ENCODE results near the gene KTI12. TPM values are rescaled to one million over a fixed set of nuclear protein-coding genes. Genes with fewer than 3 reads are reported as not detected.
A peak's percentile ranks its signal among the peaks of the same experiment; 100 is the strongest.
"Not testable (repeated sequence)": the region's sequence is repeated elsewhere in the genome, so short reads cannot be mapped to it uniquely, and the experiment has no call there.

KTI12 gene
- total RNA-seq, 1 donor from 2014 or later, result 5.7 TPM

DNA sequence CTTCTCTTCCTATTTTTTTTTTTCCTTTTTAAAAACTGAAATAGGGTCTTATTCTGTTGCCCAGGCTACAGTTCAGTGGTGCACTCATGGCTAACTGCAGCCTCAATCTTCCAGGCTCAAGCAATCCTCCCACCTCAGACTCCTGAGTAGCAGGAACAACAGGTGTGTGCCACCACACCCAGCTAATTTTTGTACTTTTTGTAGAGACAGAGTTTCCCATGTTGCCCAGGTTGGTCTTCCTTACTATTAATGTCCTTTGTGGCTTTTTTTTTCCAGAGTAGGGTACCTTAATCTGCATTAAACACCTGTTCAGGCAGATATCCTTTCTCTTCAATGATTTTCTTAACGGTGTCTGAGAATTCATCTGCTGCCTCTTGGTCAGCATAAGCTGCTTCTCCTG, 4.3 kb upstream of the KTI12 start:
- DNase-seq, result no peak

DNA sequence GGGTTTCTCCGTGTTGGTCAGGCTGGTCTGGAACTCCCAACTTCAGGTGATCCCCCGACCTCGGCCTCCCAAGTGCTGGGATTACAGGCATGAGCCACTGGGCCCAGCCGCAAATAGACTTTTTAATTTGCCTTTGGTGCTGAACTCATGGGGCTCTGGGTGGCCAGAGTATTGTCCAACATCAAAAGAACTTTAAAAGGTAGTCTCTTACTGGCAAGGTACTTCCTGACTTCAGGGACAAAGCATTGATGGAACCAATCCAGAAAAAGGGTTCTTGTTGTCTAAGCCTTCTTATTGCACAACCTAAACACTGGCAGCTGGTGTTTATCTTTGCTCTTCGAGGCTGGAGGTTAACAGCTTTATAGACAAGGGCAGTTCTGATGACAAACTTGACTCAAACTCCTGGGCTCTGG, 3.8 kb upstream of the KTI12 start:
- DNase-seq, result no peak

DNA sequence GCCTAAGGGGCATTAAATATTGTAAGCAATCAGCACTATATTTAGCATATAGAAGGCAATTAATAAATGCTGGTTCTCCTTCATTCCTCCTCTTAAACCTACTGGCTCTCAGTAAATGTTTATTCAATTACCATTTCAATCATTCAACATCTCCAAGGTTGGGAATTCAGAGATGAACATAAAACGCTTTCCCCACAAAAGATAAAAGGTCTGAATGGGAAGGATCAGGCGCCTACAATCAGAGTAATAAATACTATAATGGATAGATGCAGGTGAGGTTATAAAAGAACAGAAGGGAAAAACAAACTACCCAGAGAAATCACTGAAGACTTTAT, 407 bp upstream of the KTI12 start:
- no peak for DNase-seq

DNA sequence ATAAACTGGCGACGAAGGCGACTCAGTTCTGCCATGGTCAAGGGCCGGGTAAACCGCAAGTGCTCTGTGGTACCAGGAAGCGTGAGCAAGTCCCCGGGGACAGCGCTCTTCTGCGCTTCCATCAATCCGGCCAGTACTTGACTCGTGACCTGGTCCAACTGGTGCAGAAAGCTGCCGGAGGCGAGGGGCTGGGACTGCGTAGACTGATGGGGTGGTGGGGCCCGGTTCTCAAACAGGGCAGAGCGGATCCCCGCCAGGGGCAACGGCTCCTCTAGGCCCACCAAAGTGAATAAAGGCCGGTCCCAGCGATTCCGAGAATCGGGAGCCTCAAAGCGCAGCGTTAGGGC, 852 bp downstream of the KTI12 start:
- DNase-seq, result peak; percentile 28

DNA sequence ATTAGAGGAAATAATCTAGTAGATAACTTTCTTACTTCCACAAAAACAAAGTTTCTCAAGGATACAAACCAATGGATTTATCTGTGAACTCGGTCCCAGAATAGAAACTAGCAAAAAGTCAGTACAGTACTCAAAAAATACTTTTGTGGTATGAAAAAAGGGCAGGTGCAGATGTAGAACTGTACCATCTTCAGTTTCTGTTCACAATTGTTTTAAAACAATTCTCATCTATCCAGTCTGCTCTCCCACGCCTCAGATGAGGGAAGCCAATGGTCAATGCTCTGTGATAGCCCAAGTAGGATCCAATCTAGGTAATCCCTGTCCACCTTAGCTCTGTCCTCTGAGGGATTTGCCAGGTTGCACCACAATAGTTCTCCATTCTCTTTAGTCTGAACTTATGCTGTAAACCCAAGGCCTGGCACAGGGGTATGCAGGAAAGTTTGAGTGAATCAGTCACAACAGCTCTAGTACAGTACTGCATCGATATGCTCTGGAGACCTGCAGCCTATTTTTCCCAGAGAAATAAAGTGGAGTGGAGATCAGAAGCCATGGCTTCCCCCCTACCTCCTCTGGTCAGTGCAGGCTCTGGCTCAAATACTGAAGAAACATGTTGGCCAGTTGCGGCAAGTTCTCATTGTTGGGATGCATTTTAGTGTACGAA, 1.4 kb downstream of the KTI12 start:
- DNase-seq, result peak; percentile 2

DNA sequence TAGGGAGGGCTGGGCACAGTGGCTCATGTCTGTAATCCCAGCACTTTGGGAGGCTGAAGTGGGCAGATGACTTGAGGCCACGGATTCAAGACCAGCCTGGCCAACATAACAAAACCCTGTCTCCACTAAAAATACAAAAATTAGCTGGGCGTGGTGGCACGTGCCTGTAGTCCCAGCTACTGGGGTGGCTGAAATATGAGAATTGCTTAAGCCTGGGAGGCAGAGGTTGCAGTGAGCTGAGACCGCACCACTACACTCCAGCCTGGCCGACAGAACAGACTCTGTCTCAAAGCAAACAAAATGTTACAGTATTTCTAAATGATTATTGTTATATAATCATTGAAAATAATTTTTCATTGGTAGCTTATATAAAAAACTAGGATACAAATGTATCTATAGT, 4.8 kb downstream of the KTI12 start:
- not testable (repeated sequence) for DNase-seq

DNA sequence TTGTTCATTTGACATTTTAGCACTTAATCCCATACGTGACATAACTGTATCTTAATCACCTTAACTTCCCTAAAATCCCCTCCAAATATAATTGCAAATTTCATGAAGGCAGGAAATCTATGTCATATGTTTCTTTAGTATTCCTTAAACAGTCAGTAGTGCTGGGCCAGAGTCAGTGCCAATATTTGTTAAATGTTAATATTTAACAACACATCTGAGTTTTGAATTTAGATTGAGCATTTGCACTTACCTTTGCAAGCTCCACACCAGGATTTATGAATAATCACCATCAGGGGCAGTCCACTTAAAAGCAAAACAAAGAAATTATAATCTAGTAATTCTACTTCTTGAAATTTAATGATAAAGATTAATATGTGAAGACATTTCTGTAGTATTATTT, 5.3 kb downstream of the KTI12 start:
- no peak for DNase-seq

DNA sequence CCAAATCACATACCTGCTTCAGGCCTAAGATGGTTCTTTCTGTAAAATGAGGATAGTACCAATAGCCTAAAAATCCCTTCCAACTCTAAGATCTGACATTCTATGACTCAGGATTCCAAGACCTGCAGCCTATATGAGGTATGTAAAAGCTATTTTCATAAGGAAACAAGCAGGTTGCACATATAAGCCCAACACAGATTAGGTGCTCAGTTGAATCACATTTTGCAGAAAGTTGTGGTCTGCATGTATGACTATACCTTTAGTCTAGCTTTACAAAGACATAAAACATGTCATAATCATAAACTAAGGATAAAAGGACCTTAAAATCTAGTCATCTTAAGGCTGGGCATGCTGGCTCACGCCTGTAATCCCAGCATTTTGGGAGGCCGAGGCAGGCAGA, 7.3 kb downstream of the KTI12 start:
- DNase-seq, result no peak

DNA sequence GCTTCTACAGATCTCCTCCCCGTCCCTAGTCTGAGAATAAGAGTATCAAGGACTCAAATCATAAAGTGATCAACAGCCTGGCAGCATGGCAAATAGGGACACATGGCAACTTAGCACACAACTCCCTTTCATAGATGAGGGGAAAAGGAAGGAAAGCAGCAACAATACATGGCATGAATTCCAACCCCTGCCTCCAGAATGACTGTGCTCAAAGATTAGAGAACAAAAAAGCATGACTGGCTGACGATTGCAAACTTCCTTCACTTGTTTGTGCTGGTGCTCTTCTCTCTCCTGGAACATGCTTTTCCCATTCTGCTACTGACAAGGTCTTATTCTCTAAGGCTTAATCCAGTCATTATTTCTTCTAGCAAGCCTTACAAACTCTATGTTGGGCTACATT, 11.5 kb downstream of the KTI12 start:
- DNase-seq, result no peak

DNA sequence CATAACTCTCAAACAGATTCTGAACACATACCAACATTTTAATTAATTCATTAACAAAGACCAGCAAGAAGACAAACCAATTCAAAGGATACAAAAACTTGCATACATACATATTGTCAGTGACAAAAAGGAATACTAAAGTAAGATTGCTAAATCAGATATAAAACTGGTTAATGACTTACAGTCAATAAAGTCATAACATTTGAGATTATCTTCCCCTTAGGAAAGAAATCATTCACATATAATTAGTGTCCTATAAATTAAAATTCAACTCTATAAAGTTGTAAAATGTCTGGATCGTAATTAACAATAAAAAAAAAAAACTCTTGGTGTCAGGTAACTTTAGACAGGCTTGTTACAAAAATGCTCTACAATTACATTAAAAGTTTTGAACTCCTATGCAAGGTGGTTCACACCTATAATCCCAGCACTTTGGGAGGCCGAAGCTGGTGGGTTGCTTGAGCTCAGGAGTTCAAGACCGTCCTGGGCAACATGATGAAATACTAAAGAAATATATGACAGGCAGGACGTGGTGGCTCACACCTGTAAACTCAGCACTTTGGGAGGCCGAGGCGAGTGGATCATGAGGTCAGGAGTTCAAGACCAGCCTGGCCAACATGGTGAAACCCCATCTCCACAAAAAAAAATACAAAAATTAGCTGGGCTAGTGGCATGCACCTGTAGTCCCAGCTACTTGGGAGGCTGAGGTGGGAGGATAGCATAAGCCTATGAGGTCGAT, 25.4 kb downstream of the KTI12 start:
- DNase-seq, result no peak

DNA sequence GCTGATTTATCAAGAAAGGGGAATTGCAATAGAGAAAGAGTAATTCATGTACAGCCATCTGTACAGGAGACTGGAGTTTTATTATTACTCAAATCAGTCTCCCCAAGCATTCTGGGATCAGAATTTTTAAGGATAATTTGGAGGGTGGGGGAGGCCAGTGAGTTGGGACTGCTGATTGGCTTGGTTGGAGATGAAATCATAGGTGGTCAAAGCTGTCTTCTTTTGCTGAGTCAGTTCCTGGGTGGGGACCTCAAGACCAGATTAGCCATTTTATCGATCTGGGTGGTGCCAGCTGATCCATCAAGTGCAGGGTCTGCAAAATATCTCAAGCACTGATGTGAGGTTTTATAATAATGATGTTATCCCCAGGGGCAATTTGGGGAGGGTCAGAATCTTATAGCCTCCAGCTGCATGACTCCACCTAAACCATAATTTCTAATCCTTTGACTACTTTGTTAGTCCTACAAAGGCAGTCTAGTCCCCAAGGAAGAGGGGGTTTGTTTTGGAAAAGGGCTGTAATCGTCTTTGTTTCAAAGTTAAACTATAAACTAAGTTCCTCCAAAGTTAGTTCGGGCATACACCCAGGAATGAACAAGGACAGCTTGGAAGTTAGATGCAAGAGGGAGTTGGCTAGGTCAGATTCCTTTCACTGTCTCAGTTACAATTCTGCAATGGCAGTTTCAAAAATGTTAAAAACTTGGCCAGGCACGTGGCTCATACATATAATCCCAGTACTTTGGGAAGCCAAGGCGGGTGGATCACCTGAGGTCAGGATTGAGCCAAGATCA, 26.2 kb downstream of the KTI12 start:
- peak; percentile 8 for DNase-seq

DNA sequence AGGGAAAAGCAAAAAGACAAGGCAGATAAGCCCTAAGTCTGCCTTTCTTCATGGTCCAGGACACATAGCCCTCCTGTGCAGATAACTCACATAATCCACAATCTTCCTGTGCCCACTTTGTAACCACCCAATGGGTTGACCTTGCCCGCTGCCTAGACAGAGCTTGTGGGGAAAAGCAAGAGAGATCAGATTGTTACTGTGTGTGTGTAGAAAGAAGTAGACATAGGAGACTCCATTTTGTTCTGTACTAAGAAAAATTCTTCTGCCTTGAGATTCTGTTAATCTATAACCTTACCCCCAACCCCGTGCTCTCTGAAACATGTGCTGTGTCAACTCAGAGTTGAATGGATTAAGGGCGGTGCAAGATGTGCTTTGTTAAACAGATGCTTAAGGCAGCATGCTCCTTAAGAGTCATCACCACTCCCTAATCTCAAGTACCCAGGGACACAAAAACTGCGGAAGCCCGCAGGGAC, 27.5 kb downstream of the KTI12 start:
- not testable (repeated sequence) for DNase-seq

DNA sequence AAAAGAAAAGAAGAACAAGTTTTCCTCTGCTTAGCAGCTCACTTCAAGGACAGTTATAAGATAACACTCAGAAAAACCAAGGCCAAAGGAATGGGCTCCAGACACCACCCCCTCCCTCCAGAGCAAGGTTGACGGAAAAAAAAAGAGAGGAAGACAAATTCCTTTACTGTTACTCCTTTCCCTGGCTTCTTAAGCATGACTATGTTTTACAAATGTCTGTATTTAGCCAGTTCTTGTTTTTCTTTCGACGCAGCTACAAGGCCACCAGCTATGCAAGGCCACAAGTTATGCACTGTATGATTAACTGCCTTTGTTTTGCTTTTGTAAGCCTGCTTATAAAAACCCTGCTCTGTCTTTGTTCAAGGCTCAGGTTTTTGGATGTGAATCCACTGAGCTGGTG, 28.1 kb downstream of the KTI12 start:
- not testable (repeated sequence) for DNase-seq

DNA sequence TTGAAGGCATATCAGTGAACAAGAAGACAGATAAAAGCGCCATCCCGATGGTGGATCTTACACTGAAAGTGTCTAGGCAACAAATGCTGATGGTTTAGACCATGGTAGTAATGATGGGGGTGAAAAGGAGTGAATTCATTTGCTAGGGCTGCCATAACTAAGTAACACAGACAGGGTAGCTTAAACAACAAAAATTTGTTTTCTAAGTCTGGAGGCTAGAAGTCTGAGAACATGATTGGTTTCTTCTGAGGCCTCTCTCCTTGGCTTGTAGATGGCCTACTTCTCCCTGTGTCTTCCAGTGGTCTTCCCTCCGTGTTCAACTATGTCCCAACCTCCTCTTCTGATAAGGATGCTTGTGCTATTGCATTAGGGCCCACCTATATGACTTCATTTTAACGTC, 29.7 kb downstream of the KTI12 start:
- DNase-seq, result no peak

DNA sequence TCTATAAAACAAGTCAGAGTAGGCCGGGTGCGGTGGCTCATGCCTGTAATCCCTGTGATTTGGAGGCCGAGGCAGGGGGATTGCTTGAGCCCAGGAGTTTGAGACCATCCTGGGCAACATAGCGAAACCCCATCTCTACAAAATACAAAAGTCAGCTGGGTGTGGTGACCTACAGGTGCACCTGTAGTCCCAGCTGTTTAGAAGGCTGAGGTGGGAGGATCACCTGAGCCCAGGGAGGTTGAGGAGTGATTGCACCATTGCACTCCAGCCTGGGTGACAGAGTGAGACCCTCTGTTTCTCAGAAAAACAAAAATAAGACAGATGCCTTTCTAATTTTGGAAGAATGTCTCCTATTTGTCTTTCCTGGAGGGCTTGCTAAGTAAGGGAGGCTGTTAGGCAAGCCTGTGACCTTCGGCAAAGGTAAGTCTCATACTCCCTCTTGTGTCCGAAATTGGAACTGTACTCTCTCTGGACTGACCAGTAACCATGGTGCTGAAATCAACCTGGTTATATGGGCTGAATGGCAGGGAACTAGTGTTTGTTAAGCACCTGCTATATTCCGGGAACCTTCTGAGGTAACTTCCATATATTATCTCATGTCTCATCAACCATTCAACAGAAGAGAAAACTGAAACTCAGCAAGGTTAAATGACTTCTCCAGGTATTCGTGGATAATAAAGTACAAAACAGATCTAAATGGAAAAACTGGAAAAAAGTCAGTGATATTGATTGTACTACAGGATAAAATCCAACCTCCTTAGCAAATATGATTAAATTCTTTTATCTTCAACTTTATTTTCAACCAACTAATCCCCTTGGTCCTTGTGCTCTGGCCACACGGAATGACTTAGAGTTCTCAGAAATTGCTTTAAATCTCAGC, 31.3 kb downstream of the KTI12 start:
- DNase-seq, result peak; percentile 91

DNA sequence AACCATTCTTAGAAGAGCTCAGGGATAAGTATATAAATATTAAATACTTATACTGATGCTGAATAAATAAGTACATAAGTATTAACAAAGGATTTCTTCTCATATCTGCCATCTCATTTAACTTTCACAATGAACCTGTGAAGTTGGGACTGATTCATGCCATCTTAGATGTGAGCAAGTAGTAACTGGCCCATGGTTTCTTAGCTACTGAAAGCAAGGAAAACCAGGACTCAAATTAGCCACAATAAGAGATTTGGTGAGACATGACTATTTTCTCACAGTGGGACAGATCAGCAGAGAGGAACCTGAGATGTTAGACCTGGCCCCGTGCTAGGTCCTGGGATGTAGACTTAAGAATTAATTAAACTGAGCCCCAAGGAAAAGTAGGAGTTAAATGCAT, 34.9 kb downstream of the KTI12 start:
- no peak for DNase-seq

DNA sequence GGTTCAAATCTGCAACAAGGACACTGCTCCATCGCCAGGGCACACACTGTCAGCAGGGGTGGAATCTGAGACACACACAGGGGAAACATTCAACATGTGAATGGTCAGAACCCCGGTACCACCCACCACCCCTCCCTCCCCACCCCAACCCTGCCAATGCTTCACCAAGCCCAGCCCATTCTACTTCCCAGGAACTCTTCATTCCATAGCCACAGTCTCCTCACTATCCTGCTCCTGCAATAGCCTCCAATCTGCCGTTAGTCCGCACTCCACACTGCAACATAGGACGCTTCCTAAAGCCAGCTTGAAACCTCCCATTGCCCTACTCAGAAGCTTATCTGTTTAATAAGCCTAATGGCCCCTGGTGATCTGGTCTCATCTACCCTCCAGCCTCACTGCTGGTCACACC, 35.6 kb downstream of the KTI12 start:
- DNase-seq, result no peak

DNA sequence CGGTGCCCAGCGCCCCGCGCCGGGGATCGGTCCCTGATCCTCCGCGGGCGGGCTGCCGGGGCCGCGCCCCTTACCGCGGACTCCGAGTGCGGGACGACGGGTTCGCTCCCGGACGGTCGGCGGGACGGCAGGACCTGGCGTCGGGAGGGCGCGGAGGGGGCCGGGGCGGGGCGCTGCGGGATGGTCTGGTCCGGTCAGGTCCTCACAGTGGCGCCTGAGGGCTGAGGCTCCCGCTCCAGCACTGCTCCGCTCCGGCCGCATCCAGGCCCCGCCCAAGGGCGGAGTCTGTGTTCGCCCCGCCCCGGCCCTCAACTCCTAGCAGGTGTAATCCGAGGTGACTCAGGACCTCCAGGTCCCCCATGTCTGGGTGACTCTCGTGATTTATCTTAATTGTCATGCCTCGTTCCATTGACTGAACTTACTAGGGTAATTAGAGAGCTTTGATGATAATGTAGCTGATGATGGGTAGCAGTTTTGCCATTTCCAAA, 43.1 kb downstream of the KTI12 start, which contains the start of gene RAB3B:
Gene RAB3B, minus strand, starts transcription at position 223 of the 488 bp plus-strand sequence. CDS start 13,583 bp downstream, outside the sequence.
- DNase-seq, result peak; percentile 47

DNA sequence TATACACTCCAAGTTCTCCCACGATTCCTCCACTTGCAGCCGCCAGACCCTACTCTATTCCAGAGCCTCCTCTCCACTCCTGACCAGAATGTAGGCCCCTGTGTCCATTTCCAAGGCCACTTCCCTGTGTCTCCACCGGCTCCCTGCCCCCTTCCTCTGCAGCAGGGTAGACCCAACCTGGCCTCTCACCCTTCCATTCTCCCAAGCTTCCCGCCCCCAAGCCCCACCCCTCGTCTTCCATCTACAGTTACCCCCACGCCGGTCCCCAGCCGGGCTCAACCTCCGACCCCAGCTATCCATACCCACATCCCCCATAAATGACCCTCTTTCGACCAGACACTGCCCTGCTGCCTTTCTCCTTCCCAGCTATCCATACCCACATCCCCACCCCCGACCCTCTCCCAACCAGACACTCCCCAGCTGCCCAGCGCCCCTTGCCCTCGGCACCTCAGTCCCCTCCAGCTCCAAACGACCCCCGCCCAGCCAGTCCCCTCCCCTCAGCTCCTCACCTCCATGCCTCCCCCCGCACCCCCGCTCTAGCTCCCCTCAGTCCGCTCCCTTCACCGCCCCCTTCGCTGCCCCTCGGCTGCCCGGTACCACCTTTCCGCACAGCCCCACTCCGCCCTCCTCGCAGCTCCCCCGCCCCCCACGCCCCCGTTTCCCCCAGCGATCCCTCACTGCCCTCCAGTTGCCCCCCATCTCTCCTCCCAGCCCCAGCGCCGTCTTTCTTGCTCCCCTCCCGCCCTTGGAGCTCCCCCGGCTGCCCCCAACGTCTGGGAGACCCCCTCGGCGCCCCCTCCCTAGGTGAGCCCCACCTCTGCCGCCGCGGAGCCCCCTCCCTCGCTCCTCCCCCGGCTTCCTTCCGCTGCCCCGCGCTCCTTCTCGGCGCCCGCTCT, 43.8 kb downstream of the KTI12 start:
- DNase-seq, result no peak

DNA sequence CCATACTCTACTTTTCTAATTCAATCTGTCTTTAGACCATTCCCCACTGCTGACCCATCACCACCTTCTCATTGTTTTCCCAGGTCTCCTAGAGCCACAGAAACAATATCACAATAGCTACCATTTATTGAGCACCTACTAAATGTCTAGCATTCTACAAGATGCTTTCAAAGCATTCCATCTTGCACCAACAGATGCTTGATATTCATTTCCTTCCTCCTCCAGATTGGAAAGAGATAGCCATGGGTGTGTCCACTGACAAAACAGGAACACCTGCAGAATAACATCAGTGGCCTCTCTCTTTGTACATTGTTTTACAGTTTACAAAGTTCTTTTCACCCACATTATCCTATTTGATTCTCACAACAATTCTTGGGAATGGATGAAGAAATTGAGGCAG, 45.4 kb downstream of the KTI12 start:
- no peak for DNase-seq

DNA sequence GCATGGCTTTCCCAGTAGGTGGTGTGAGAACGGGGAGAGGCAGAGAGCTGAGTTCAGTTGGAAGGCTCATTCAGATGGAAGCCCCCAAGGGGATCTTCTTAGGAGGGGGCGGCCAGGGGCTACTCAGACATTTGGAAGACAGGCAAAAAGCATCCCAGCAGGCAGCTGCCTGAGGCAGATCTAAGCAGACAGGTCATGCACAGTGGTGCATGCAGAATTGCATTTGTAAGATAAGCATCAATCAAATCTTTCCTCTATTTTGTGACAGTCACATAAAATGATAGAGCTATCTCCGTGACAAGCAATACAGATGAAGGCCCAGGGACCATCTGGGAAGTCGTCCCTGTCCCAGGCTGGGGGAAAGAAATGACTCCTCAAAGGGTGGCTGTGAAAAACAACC, 46.9 kb downstream of the KTI12 start:
- DNase-seq, result no peak
